DND-41 (cell line): Measurements from ENCODE around the gene ATAD3C.

Source experiments
- CTCF ChIP-seq: IDR thresholded peaks from 2 replicates; pipeline ENCODE4 v1.5.1; 2012; ENCODE audit warnings: borderline replicate concordance, low read length, moderate library complexity, mild to moderate bottlenecking; ENCODE audit not compliant: poor library complexity, severe bottlenecking; ENCODE audit errors: extremely low read depth
- EZH2 ChIP-seq: IDR thresholded peaks from 3 replicates; pipeline ENCODE4 v1.6.1; 2012; ENCODE audit warnings: borderline replicate concordance, low read depth, mild to moderate bottlenecking, moderate library complexity, low read length, inconsistent platforms; ENCODE audit not compliant: severe bottlenecking

DNA sequence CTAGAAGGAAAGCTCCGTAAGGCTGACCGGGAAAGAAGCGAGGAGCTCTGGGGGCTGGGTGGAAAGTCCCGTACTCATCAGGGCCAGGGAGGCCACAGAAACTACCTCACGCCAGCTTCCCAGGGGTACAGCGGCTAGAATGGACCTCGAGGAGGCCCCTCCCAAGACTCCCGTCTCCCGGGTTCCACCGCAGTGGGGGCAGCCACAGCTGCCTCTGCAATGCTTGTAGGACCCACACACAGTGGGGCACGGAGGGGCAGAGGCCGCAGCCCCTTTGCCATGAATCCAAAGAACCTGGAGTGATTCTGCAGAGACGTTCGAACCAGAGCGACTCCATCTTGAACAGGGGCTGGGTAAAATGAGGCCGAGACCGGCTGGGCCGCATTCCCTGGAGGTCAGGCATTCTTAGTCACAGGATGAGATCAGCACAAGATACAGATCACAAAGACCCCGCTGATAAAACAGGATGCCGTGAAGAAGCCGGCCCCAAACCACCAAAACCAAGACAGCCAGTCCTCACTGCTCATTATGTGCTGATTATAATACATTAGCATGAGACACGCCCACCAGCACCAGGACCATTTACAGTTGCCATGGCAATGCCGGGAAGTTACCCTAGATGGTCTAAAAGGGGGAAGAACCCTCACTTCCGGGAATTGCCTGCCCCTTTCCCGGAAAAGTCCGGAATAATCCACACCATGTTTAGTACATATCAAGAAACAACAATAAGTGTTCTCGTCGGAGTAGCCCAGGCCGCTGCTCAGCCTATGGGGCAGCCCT is 26.8 kb upstream of the ATAD3C start:
- no peak for TF ChIP-seq CTCF
- no peak for TF ChIP-seq EZH2
